Fibroblast of lung (primary cell): ENCODE data around the gene RGPD4. TPM values are rescaled to one million over a fixed set of nuclear protein-coding genes. Genes with fewer than 3 reads are reported as not detected.

ENCODE experiments used
- DNase-seq, 2 donors: peaks; one replicate each; pipeline versions ENCODE4 v3.0.0 to v3.0.0-alpha.2; 2010; ENCODE audit warnings: low read depth in 2 of 2
- H2AFZ ChIP-seq: 2 replicates; pipeline ENCODE4 v1.5.1; 2012; ENCODE audit warnings: low read length, control low read depth, inconsistent platforms
- H3K27ac ChIP-seq: 2 replicates; pipeline ENCODE4 v1.5.1; 2011; ENCODE audit warnings: low read length, control low read depth; ENCODE audit not compliant: insufficient read depth
- H3K27me3 ChIP-seq: 2 replicates; pipeline ENCODE4 v1.5.1; 2011; ENCODE audit warnings: mild to moderate bottlenecking, low read length; ENCODE audit not compliant: control insufficient read depth, insufficient read depth
- H3K36me3 ChIP-seq: 2 replicates; pipeline ENCODE4 v1.5.1; 2011; ENCODE audit warnings: low read length; ENCODE audit not compliant: control insufficient read depth, insufficient read depth
- H3K4me1 ChIP-seq: 2 replicates; pipeline ENCODE4 v1.5.1; 2011; ENCODE audit warnings: low read length; ENCODE audit not compliant: control insufficient read depth, insufficient read depth; ENCODE audit errors: extremely low read depth
- H3K4me2 ChIP-seq: 2 replicates; pipeline ENCODE4 v1.5.1; 2011; ENCODE audit warnings: low read length, control low read depth; ENCODE audit not compliant: insufficient read depth; ENCODE audit errors: extremely low read depth
- H3K4me3 ChIP-seq, 4 experiments: fragments of 200-600 bp in 1 of 4; sonication (generic) in 1 of 4; replicated peaks in 1 of 4; 2 replicates each; pipeline ENCODE4 v1.5.1; 2011 to 2016; ENCODE audit warnings: low read length in 4 of 4, low read depth in 3 of 4, mild to moderate bottlenecking in 3 of 4, control low read depth in 2 of 4, inconsistent platforms in 1 of 4, mixed read lengths in 1 of 4; ENCODE audit not compliant: insufficient read depth in 1 of 4; ENCODE audit errors: control extremely low read depth in 1 of 4
- H3K79me2 ChIP-seq: 2 replicates; pipeline ENCODE4 v1.5.1; 2012; ENCODE audit warnings: mild to moderate bottlenecking, low read length, inconsistent platforms; ENCODE audit not compliant: control insufficient read depth, insufficient read depth
- H3K9ac ChIP-seq: 2 replicates; pipeline ENCODE4 v1.5.1; 2011; ENCODE audit warnings: mild to moderate bottlenecking, low read length, control low read depth; ENCODE audit not compliant: insufficient read depth
- H3K9me3 ChIP-seq: 2 replicates; pipeline ENCODE4 v1.5.1; 2012; ENCODE audit warnings: low read depth, low read length; ENCODE audit not compliant: control insufficient read depth, insufficient read depth
- H4K20me1 ChIP-seq: 2 replicates; pipeline ENCODE4 v1.5.1; 2011; ENCODE audit warnings: low read length; ENCODE audit not compliant: control insufficient read depth, insufficient read depth; ENCODE audit errors: extremely low read depth
- CTCF ChIP-seq, 2 donors: IDR thresholded peaks in 1 of 2; conservative IDR thresholded peaks in 1 of 2; 1 replicate in 1 of 2; 2 replicates in 1 of 2; pipeline ENCODE4 v1.5.1; 2011 to 2012; ENCODE audit warnings: low read length in 2 of 2, control low read depth in 1 of 2, inconsistent platforms in 1 of 2, low read depth in 1 of 2, mild to moderate bottlenecking in 1 of 2
- EZH2 ChIP-seq: IDR thresholded peaks from 2 replicates; pipeline ENCODE4 v1.5.1; 2012; ENCODE audit warnings: low read length, control low read depth, mild to moderate bottlenecking; ENCODE audit errors: missing control alignments
- polyA plus RNA-seq, 2 donors: library from polyadenylated mRNA; depleted of rRNA in 1 of 2; stranded (reverse) in 1 of 2; unstranded in 1 of 2; fragments of >200 nt; gene quantifications; 2 replicates each; pipeline ENCODE4 v1.2.1, GENCODE V29; 2011 to 2012; ENCODE audit warnings: missing spikeins in 1 of 2
- total RNA-seq: library from RNA; depleted of rRNA; stranded (reverse); fragments of >200 nt; gene quantifications from 2 replicates; pipeline ENCODE4 v1.2.1, GENCODE V29; 2014

Gene RGPD4
- total and polyA plus RNA-seq, 2 donors (not counting 1 experiment from before 2014, with no cell fraction given), result under 0.01 TPM; not detected in 1

GRCh38 chr2:107790837-107791236 is 35.9 kb upstream of the RGPD4 start:
- Histone ChIP-seq H4K20me1 (no peaks in the 10 kb centered on the region), H3K27ac (no peak overlapping the region), H3K36me3 (no peaks in the 10 kb centered on the region), H3K27me3 (no peaks in the 10 kb centered on the region), H3K79me2 (no peaks in the 10 kb centered on the region), H3K4me3 (no peak overlapping the region), H3K9ac (no peak overlapping the region), H3K4me2 (no peak overlapping the region), H2AFZ (no peak overlapping the region), H3K9me3 (no peaks in the 10 kb centered on the region), H3K4me1 (no peaks in the 10 kb centered on the region)
- TF ChIP-seq CTCF (conservative IDR thresholded peaks at IDR 0.05 in 1 of 2, IDR thresholded peaks at IDR 0.05 in 1 of 2; ENCODE audit: low read depth in 1 of 2, low read length in 2 of 2), result no peak
- TF ChIP-seq EZH2, result no peak
- DNase-seq, result no peak

- Histone ChIP-seq H3K27me3 (no peaks in the 10 kb centered on the region), H3K36me3 (no peaks in the 10 kb centered on the region), H2AFZ (no peak overlapping the region), H3K9me3 (no peaks in the 10 kb centered on the region), H3K4me1 (no peaks in the 10 kb centered on the region), H3K4me2 (no peak overlapping the region), H3K27ac (no peak overlapping the region), H3K9ac (no peak overlapping the region), H3K4me3 (no peak overlapping the region), H3K79me2 (no peaks in the 10 kb centered on the region), H4K20me1 (no peaks in the 10 kb centered on the region)
- no peak for TF ChIP-seq EZH2
- TF ChIP-seq CTCF (conservative IDR thresholded peaks at IDR 0.05 in 1 of 2, IDR thresholded peaks at IDR 0.05 in 1 of 2; ENCODE audit: low read depth in 1 of 2, low read length in 2 of 2), result no peak
- no peak for DNase-seq
These were observed 25.2 kb upstream of the RGPD4 start for GRCh38 chr2:107801498-107801897.

- no peaks in the 10 kb centered on the region for H3K4me1 ChIP-seq
- H2AFZ ChIP-seq, result no peak overlapping the region
- TF ChIP-seq EZH2 (no peak), CTCF (conservative IDR thresholded peaks at IDR 0.05 in 1 of 2, IDR thresholded peaks at IDR 0.05 in 1 of 2; ENCODE audit: low read depth in 1 of 2, low read length in 2 of 2) (no peak)
- no peaks in the 10 kb centered on the region for H3K36me3 ChIP-seq
- no peak overlapping the region for H3K9ac ChIP-seq
- no peak overlapping the region for H3K4me2 ChIP-seq
- no peaks in the 10 kb centered on the region for H3K27me3 ChIP-seq
- H3K4me3 ChIP-seq, result no peak overlapping the region
- no peaks in the 10 kb centered on the region for H4K20me1 ChIP-seq
- DNase-seq, result no peak
- H3K27ac ChIP-seq, result no peak overlapping the region
- H3K79me2 ChIP-seq, result no peaks in the 10 kb centered on the region
- no peaks in the 10 kb centered on the region for H3K9me3 ChIP-seq
These were observed 21.8 kb upstream of the RGPD4 start for GRCh38 chr2:107804608-107805498.
